Loucy (cell line): ENCODE results near the gene NFKBIA.

Experiments used
- H2AFZ ChIP-seq: fragments of 200-600 bp; sonication (generic); 2 replicates; pipeline ENCODE4 v1.6.0; 2016; ENCODE audit warnings: antibody characterized with exemption, mild to moderate bottlenecking, low read length, moderate library complexity
- H3F3A ChIP-seq: fragments of 200-600 bp; 2 replicates; pipeline ENCODE4 v1.6.0; 2016; ENCODE audit warnings: antibody characterized with exemption, low read depth, mild to moderate bottlenecking
- H3K27me3 ChIP-seq: fragments of 200-600 bp; sonication (generic); 2 replicates; pipeline ENCODE4 v1.6.1; 2014; ENCODE audit warnings: low read length, mild to moderate bottlenecking; ENCODE audit not compliant: insufficient read depth, poor library complexity, severe bottlenecking
- H3K36me3 ChIP-seq: fragments of 200-600 bp; sonication (generic); 2 replicates; pipeline ENCODE4 v1.6.1; 2016; ENCODE audit warnings: low read length; ENCODE audit not compliant: insufficient read depth
- H3K4me1 ChIP-seq: fragments of 200-600 bp; sonication (generic); 2 replicates; pipeline ENCODE4 v1.5.1; 2014; ENCODE audit warnings: low read length, mild to moderate bottlenecking; ENCODE audit not compliant: insufficient read depth, poor library complexity, severe bottlenecking
- H3K4me2 ChIP-seq: fragments of 200-600 bp; sonication (generic); 2 replicates; pipeline ENCODE4 v1.6.0; 2014; ENCODE audit warnings: antibody characterized with exemption, low read length, low read depth, mild to moderate bottlenecking; ENCODE audit not compliant: poor library complexity, severe bottlenecking
- H3K4me3 ChIP-seq: fragments of 200-600 bp; sonication (generic); 2 replicates; pipeline ENCODE4 v1.5.1; 2014; ENCODE audit warnings: low read length, mild to moderate bottlenecking, mixed read lengths; ENCODE audit not compliant: poor library complexity, severe bottlenecking
- H3K79me2 ChIP-seq: fragments of 200-600 bp; sonication (generic); 2 replicates; pipeline ENCODE4 v1.6.1; 2014; ENCODE audit warnings: low read length; ENCODE audit not compliant: insufficient read depth
- H3K9ac ChIP-seq: fragments of 200-600 bp; sonication (generic); 2 replicates; pipeline ENCODE4 v1.6.0; 2014; ENCODE audit warnings: mild to moderate bottlenecking, low read depth, low read length, moderate library complexity; ENCODE audit not compliant: poor library complexity, severe bottlenecking
- H3K9me2 ChIP-seq: fragments of 200-600 bp; sonication (generic); replicated peaks from 2 replicates; pipeline ENCODE4 v1.6.1; 2016; ENCODE audit warnings: low read depth, low read length, mixed read lengths
- H3K9me3 ChIP-seq: fragments of 200-600 bp; sonication (generic); 2 replicates; pipeline ENCODE4 v1.6.1; 2014; ENCODE audit warnings: mild to moderate bottlenecking, antibody characterized with exemption, low read length, low read depth; ENCODE audit not compliant: insufficient read depth
- H4K20me1 ChIP-seq: fragments of 200-600 bp; sonication (generic); 2 replicates; pipeline ENCODE4 v1.6.0; 2014; ENCODE audit warnings: antibody characterized with exemption, low read length, mild to moderate bottlenecking; ENCODE audit not compliant: insufficient read depth, poor library complexity, severe bottlenecking
- EZH2phosphoT487 ChIP-seq: fragments of 200-600 bp; IDR thresholded peaks from 2 replicates; pipeline ENCODE4 v1.6.1; 2018; ENCODE audit warnings: antibody characterized with exemption, mild to moderate bottlenecking, moderate library complexity, borderline replicate concordance
- TF ChIP-seq, protein P1 (sequence below): fragments of 200-600 bp; sonication (generic); conservative IDR thresholded peaks from 2 replicates; pipeline ENCODE4 v1.5.1; 2014; ENCODE audit warnings: mild to moderate bottlenecking, antibody characterized with exemption, low read length

Gene NFKBIA

DNA sequence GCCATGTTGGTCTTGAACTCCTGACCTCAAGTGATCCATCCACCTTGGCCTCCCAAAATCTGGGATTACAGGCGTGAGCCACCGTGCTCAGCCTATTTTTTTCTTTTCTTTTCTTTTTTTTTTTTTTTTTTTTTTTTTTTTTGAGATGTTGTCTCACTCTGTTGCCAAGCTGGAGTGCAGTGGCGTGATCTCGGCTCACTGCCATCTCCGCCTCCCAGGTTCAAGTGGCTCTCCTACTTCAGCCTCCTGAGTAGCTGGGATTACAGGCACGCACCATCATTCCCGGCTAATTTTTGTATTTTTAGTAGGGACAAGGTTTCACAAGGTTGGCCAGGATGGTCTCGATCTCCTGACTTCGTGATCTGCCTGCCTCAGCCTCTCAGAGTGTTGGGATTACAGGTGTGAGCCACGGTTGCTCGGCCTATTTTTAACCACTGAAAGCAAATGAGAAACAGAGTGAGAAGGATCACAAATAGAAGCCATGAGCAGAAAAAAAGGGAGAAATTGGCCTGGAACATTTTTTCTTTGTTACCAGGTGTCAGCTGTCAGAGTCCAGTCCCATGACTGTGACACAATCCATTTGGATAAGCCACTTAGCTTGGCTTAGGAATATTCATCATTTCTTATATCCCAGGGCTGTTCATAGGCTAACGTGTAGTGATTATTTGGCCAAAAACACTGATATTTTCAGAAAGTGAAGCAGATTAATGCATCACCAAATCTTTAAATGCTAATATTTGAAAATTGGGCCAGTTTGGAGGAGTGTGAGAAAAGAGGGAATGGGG lies 7.9 kb upstream of the NFKBIA start:
- Histone ChIP-seq H3K79me2 (no peaks in the 10 kb centered on the region), H3K4me1 (peaks cover 22% of the 10 kb centered on the region), H3K9me2 (no peaks in the 10 kb centered on the region), H3K4me3 (no peak overlapping the region), H3K36me3 (no peaks in the 10 kb centered on the region), H2AFZ (peak overlapping the region; percentile 78), H3K27me3 (no peaks in the 10 kb centered on the region), H3F3A (no peaks in the 10 kb centered on the region), H3K4me2 (no peak overlapping the region), H3K9me3 (no peaks in the 10 kb centered on the region), H3K9ac (no peak overlapping the region), H4K20me1 (no peaks in the 10 kb centered on the region)
- TF ChIP-seq, protein P1, sequence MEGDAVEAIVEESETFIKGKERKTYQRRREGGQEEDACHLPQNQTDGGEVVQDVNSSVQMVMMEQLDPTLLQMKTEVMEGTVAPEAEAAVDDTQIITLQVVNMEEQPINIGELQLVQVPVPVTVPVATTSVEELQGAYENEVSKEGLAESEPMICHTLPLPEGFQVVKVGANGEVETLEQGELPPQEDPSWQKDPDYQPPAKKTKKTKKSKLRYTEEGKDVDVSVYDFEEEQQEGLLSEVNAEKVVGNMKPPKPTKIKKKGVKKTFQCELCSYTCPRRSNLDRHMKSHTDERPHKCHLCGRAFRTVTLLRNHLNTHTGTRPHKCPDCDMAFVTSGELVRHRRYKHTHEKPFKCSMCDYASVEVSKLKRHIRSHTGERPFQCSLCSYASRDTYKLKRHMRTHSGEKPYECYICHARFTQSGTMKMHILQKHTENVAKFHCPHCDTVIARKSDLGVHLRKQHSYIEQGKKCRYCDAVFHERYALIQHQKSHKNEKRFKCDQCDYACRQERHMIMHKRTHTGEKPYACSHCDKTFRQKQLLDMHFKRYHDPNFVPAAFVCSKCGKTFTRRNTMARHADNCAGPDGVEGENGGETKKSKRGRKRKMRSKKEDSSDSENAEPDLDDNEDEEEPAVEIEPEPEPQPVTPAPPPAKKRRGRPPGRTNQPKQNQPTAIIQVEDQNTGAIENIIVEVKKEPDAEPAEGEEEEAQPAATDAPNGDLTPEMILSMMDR: no peak
- TF ChIP-seq EZH2phosphoT487: no peak

DNA sequence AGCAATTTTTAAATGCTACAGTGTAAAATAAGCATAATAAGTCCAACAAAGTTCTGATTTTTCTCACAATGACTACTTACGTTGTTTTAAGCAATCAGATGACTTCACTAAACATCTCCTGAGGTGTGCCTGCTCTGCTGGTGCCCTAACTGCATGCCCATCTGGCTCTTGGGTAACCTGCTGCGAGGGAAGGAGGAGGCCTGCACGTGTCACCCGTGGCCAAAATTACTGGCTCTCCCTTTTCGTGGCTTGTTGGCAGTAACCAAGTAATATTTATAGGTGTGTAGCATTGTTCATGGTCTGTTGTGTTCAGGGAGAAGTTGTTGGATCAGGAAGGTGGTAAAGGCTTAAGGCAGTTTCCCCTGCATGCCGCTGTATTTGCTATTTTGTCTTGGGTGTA lies 6.3 kb upstream of the NFKBIA start:
- Histone ChIP-seq H3K4me1 (peaks cover 20% of the 10 kb centered on the region), H3F3A (peaks cover 4% of the 10 kb centered on the region; the same call in 1 of the 2 replicates)
- TF ChIP-seq, protein P1: no peak
- TF ChIP-seq EZH2phosphoT487: no peak

DNA sequence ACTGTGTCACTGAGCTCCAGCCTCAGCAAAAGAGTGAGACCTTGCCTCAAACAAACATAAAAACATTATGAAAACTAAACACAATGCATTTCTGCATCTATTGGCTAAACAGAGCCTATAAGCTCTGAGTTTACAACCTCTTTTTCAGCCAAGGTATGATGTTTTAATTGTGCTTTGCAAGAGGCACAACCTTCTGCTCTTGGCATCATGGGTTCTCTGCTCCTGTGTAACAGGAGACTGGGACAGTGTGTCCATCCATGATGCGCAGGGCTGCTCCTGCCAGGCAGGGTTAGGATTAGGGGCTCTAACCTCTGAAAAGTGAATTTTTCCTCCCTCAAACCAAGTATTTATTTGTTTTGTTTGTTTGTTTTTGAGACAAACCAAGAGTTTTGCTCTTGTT lies 5.0 kb upstream of the NFKBIA start:
- peaks cover 9% of the 10 kb centered on the region; the same call in 1 of the 2 replicates for H3K79me2 ChIP-seq
- peaks cover 5% of the 10 kb centered on the region; the same call in 1 of the 2 replicates for H3F3A ChIP-seq
- H3K4me2 ChIP-seq: no peak overlapping the region
- peaks cover 22% of the 10 kb centered on the region for H3K4me1 ChIP-seq
- no peaks in the 10 kb centered on the region for H3K27me3 ChIP-seq
- no peaks in the 10 kb centered on the region for H4K20me1 ChIP-seq
- H3K36me3 ChIP-seq: no peaks in the 10 kb centered on the region
- no peak overlapping the region for H3K9ac ChIP-seq
- TF ChIP-seq EZH2phosphoT487: no peak
- TF ChIP-seq, protein P1: no peak
- no peak overlapping the region for H3K4me3 ChIP-seq
- H3K9me3 ChIP-seq: no peaks in the 10 kb centered on the region
- no peak overlapping the region for H2AFZ ChIP-seq
- no peaks in the 10 kb centered on the region for H3K9me2 ChIP-seq

More for the DNA sequence above, 6.3 kb upstream of the NFKBIA start:
- Histone ChIP-seq H3K79me2 (no peaks in the 10 kb centered on the region), H4K20me1 (no peaks in the 10 kb centered on the region), H3K9ac (no peak overlapping the region), H3K9me2 (no peaks in the 10 kb centered on the region), H3K9me3 (no peaks in the 10 kb centered on the region), H3K4me3 (no peak overlapping the region), H3K27me3 (no peaks in the 10 kb centered on the region), H2AFZ (no peak overlapping the region), H3K4me2 (no peak overlapping the region), H3K36me3 (no peaks in the 10 kb centered on the region)
